ENCODE measurements around the gene AADACL4. TPM values are rescaled to one million over a fixed set of nuclear protein-coding genes. Genes with fewer than 3 reads are reported as not detected.

The AADACL4 gene
- total and polyA plus RNA-seq, 2 of the 8 experiments (the other 6 are each of a cell fraction or from before 2014, with no cell fraction given): 0.08 TPM; not detected in 1

GRCh38 chr1:12617901-12618660, 25.8 kb upstream of the AADACL4 start, which contains the start of gene DHRS3 (continued):
- TF ChIP-seq CTCF (IDR thresholded peaks at IDR 0.05; ENCODE audit: control extremely low read depth in 1 of 3, insufficient read depth in 1 of 3, low read depth in 1 of 3, low read length in 3 of 3) (no peak), EGR1 (IDR thresholded peaks at IDR 0.05; ENCODE audit: borderline replicate concordance, low read depth, low read length) (peak; percentile 80; the same call in 1 of the 2 replicates), GABPA (IDR thresholded peaks at IDR 0.05; ENCODE audit: borderline replicate concordance, insufficient read depth, low read length) (no peak), CHD1 (IDR thresholded peaks at IDR 0.05; ENCODE audit: low read depth, low read length) (no peak), ZNF274 (IDR thresholded peaks at IDR 0.05; ENCODE audit: borderline replicate concordance, extremely low read depth, low read length) (no peak), SP1 (IDR thresholded peaks at IDR 0.05; ENCODE audit: low read depth, low read length) (0 out of 2 replicates have a peak, but pooled peaks have one; percentile 43), SIX5 (IDR thresholded peaks at IDR 0.05; ENCODE audit: low read depth, low read length) (no peak), CBX8 (IDR thresholded peaks at IDR 0.05; ENCODE audit: borderline replicate concordance, low read depth, low read length) (no peak), SUZ12 (IDR thresholded peaks at IDR 0.05; ENCODE audit: low read length) (peak; percentile 37; the same call in 1 of the 2 replicates), YY1 (IDR thresholded peaks at IDR 0.05; ENCODE audit: low read depth, low read length) (no peak), CEBPB (IDR thresholded peaks at IDR 0.05; ENCODE audit: low read depth, low read length) (no peak), NRF1 (IDR thresholded peaks at IDR 0.05; ENCODE audit: low read depth, low read length) (no peak), ATF2 (IDR thresholded peaks at IDR 0.05; ENCODE audit: low read length) (no peak), KDM1A (IDR thresholded peaks at IDR 0.05; ENCODE audit: borderline replicate concordance, low read length) (no peak), RBBP5 (IDR thresholded peaks at IDR 0.05; ENCODE audit: borderline replicate concordance, low read depth, low read length) (peak; percentile 93), RFX5 (IDR thresholded peaks at IDR 0.05; ENCODE audit: borderline replicate concordance, low read depth, low read length) (no peak), TEAD4 (IDR thresholded peaks at IDR 0.05; ENCODE audit: low read depth, low read length) (no peak), CBX5 (IDR thresholded peaks at IDR 0.05; ENCODE audit: low read depth, low read length) (no peak), ASH2L (IDR thresholded peaks at IDR 0.05; ENCODE audit: low read length) (peak; percentile 85), KDM5A (IDR thresholded peaks at IDR 0.05; ENCODE audit: low read length) (no peak), BRCA1 (IDR thresholded peaks at IDR 0.05; ENCODE audit: low read depth, low read length) (no peak)

Measured in H1 (cell line).